Left lung (tissue), 14 donors: ENCODE data around the gene SLC6A7. TPM values are rescaled to one million over a fixed set of nuclear protein-coding genes. Genes with fewer than 3 reads are reported as not detected.
A peak's percentile ranks its signal among the peaks of the same experiment; 100 is the strongest.

Experiments
- ATAC-seq: fragments of 200-7000 bp; cut with Tn5 transposase; one replicate; pipeline ENCODE4 v1.9.1; 2020; ENCODE audit warnings: moderate library complexity
- DNase-seq, 4 donors: peaks; one replicate each; pipeline ENCODE4 v3.0.0-alpha.2; 2013 to 2020
- H3K27ac ChIP-seq, 2 donors: fragments of 200-600 bp; sonication (generic) in 1 of 2; one replicate each; pipeline versions ENCODE4 v1.5.0 to v1.8.0; 2020 to 2021
- H3K27me3 ChIP-seq, 2 donors: fragments of 200-600 bp; sonication (generic) in 1 of 2; one replicate each; pipeline versions ENCODE4 v1.5.0 to v1.8.0; 2020 to 2021
- H3K36me3 ChIP-seq, 2 donors: fragments of 200-600 bp; sonication (generic) in 1 of 2; one replicate each; pipeline versions ENCODE4 v1.5.0 to v1.8.0; 2020 to 2021
- H3K4me1 ChIP-seq, 2 donors: fragments of 200-600 bp; one replicate each; pipeline ENCODE4 v1.8.0; 2021
- H3K4me3 ChIP-seq, 2 donors: fragments of 200-600 bp; sonication (generic) in 1 of 2; one replicate each; pipeline versions ENCODE4 v1.5.0 to v1.8.0; 2020 to 2021; ENCODE audit warnings: mild to moderate bottlenecking in 1 of 2
- H3K9me3 ChIP-seq, 2 donors: fragments of 200-600 bp; sonication (generic) in 1 of 2; one replicate each; pipeline versions ENCODE4 v1.5.0 to v1.8.0; 2020 to 2021
- intact Hi-C, 2 donors: fragments of 100-400 bp; cut with DNase I; formaldehyde crosslinking; loops; one replicate each; pipeline versions ENCODE4 v1.11.2 to v1.14.2; 2022
- long read RNA-seq, 12 donors: library from polyadenylated mRNA in 2 of 12; unstranded in 2 of 12; transcript quantifications; one replicate each; pipeline ENCODE4 v2.0.0 and lab custom pipeline, GENCODE V29; 2019 to 2026
- polyA plus RNA-seq, 6 donors: library from polyadenylated mRNA; unstranded; fragments of 120-200 nt; gene quantifications; one replicate each; pipeline ENCODE4 v1.2.1, GENCODE V29; 2013; ENCODE audit not compliant: insufficient read length in 6 of 6
- total RNA-seq, 2 donors: library from RNA; stranded (reverse); fragmentation: NEBNext Ultra II Directional; extraction: Animal tissue kit (Norgen Biotek cat#: 25700); gene quantifications; one replicate each; pipeline ENCODE4 v1.2.1, GENCODE V29; 2021
- TF ChIP-seq, protein P1 (sequence below), 2 donors: fragments of 200-600 bp; sonication (generic) in 1 of 2; IDR thresholded peaks; one replicate each; pipeline versions ENCODE4 v1.5.0 to v1.8.0; 2021; ENCODE audit warnings: antibody characterized with exemption in 2 of 2
- donor health status: DM: no; HTN: yes; CAD: no.
- donor health status: DM: no; HTN: no; CAD: no.

Gene SLC6A7
- total RNA-seq: not detected
- polyA plus RNA-seq: under 1 TPM in 1 of 6 donors, not detected in 5; 0.13 TPM
- long read RNA-seq, donor 1: 0 reads
- long read RNA-seq, donor 2: 0 reads
- long read RNA-seq, donor 3: 0 reads
- long read RNA-seq, donor 4: 0 reads
- long read RNA-seq, donor 5: 0 reads
- long read RNA-seq, donor 6: 0 reads
- long read RNA-seq, donor 7: 0 reads
- long read RNA-seq, donor 8, partial matches to known transcripts: 19 of 19 reads
- long read RNA-seq, donor 8, other reads (novel, unspliced or antisense): 0 of 19 reads
- long read RNA-seq, donor 9: 0 reads
- long read RNA-seq, donor 10: 0 reads
- long read RNA-seq, donor 11, partial matches to known transcripts: 0 of 1 reads
- long read RNA-seq, donor 11, other reads (novel, unspliced or antisense): 0 of 1 reads
- long read RNA-seq, donor 12: 0 reads

DNA sequence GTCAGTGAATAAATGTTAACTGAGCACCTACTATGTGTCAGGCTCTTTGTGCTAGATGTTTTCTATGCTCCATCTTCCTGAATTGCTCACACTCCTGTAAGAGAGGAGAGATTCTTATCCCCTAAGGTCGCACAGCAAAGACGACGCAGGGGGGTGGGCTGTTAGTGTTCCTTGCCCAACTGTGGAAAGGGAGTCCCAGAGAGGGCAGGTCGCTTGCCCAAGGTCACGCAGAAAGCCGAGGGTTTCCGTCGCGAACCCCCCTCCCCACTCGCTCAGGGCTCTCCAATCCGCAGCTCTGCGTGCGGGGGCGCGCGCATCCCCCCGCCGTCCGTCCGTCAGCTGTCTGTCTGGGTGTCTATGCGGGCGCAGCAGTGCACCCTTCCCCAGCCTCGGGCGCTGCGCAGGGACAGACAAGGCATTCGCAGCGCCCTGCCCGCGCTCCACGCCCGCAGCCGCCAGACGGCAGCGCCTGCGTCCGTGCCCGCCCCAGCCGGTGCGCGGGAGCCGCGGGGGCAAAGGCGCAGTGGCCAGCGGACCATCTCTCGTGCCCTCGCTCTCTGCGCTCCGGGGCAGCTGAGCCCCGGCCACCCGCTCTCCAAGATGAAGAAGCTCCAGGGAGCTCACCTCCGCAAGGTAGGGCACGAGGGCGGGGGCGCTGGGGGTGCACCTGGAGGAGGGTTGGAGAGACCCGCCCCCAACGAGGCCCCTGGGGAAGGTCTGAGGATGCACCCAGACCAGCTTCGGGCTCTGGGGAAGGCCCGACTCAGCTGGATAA is at the start of gene SLC6A7:
Gene SLC6A7 (plus strand): TSS at position 335 of the 775 bp plus-strand sequence. CDS start 266 bp downstream, at position 601.
- H3K27ac ChIP-seq: no peak within 1 kb of the TSS
- H3K27me3 ChIP-seq: peaks cover 19 to 56% of the 10 kb centered on the region in 2 donors
- intact Hi-C loops: no loop called here

DNA sequence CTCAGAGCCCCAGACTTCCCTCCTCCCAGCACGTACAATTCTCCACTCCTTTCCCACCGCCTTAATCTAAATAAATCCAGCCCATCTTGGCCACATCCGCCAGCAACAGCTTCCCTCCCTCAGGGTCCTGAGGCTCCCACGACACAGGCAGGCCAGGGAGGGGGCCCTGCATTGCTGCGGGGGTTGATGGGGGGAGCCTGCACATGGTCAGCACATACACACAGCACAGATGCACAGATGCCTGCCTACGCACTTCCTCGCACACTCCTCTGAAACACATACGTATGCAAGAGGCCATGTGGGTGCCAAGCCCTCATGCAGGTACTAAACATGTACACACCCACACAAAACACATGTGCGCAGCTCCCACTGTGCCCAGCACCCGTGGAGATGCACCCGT is 49.0 kb upstream of the SLC6A7 start:
- Histone ChIP-seq H3K4me3 (no peak overlapping the region), H3K36me3 (no peaks in the 10 kb centered on the region), H3K27ac (peak overlapping the region; percentile 42 to 76), H3K27me3 (no peaks in the 10 kb centered on the region), H3K9me3 (no peaks in the 10 kb centered on the region), H3K4me1 (peaks cover 18 to 35% of the 10 kb centered on the region in 2 donors)
- ATAC-seq: no peak
- TF ChIP-seq, protein P1, sequence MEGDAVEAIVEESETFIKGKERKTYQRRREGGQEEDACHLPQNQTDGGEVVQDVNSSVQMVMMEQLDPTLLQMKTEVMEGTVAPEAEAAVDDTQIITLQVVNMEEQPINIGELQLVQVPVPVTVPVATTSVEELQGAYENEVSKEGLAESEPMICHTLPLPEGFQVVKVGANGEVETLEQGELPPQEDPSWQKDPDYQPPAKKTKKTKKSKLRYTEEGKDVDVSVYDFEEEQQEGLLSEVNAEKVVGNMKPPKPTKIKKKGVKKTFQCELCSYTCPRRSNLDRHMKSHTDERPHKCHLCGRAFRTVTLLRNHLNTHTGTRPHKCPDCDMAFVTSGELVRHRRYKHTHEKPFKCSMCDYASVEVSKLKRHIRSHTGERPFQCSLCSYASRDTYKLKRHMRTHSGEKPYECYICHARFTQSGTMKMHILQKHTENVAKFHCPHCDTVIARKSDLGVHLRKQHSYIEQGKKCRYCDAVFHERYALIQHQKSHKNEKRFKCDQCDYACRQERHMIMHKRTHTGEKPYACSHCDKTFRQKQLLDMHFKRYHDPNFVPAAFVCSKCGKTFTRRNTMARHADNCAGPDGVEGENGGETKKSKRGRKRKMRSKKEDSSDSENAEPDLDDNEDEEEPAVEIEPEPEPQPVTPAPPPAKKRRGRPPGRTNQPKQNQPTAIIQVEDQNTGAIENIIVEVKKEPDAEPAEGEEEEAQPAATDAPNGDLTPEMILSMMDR (IDR thresholded peaks at IDR 0.05): no peak
- DNase-seq: peak in 2 of 4 donors; percentile 62 to 87
- intact Hi-C loops: no loop called here

More for the DNA sequence above, at the start of gene SLC6A7:
- H3K4me3 ChIP-seq: no peak within 1 kb of the TSS
- no peaks in the 10 kb centered on the region for H3K36me3 ChIP-seq
- H3K4me1 ChIP-seq: peaks cover 0 to 7% of the 10 kb centered on the region in 2 donors
- DNase-seq: peak in 1 of 4 donors; percentile 58
- TF ChIP-seq, protein P1 (IDR thresholded peaks at IDR 0.05): no peak
- H3K9me3 ChIP-seq: no peaks in the 10 kb centered on the region
- no peak for ATAC-seq

DNA sequence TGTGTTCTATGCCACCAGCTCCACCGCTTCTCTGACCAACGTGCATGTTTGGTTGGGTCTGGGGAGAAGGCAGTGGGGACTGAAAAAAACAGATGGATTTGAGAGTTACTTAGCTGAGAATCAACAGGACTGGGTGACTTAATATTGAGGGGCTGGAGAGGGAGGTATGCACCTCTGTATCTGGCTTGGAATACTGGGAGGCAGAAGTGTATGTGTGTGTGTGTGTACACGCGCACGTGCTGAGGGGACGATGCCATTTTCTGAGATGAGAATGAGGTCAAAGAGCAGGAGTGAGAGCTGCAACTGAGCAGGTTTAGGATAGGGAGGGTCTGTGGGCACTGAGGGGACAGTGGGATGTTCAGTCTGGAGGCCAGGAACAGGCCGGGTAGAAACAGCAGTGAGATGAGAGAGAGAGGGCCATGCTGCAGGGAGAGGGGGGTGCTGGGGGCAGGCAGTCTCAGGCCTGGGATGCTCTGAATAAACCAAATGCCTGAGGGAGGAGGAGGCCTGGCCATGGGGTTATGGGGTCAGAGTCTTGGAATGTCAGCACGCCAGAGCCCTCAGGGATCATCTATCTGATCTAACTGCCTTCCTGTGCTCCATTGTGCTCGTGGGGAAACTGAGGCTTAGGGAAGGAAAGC is 48.2 kb upstream of the SLC6A7 start:
- peaks cover 22 to 35% of the 10 kb centered on the region in 2 donors for H3K4me1 ChIP-seq

DNA sequence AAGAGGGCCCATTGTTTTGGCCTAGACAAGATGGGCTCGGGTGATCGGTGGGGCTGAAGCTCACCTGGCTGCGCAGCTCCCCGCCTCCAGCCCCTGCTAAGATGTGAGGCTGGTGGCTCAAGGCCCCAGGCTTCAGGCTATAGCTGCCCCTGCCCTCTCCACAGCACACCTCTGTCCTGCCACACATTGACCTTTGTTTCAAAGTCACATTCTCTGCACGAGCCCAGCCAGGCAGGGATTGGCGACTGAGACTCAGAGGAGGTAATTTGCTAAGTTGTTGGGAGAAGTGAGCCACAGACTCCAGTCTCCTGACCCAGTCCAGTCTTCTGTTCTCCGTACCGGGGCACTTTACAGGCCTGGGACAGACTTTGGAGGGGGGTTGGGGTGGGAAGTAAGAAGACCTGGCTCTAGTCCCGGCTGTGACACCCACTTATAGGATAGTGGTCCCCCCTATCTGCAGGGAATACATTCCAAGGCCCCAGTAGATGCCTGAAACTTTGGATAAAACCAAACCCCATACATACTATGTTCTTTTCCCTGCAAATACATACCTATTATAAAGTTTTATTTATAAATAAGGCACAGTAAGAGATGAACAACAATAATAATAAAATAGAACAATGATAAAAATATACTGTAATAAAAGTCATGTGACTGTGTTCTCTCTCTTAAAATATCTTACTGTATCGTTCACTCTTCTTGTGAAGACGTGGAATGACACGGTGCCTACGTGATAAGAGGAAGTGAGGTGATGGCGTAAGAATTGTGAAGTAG is 47.5 kb upstream of the SLC6A7 start:
- ATAC-seq (no peak), DNase-seq (no peak)

More for the DNA sequence above, 48.2 kb upstream of the SLC6A7 start:
- ATAC-seq (no peak), DNase-seq (no peak)
- Histone ChIP-seq H3K9me3 (no peaks in the 10 kb centered on the region), H3K4me3 (no peak overlapping the region), H3K36me3 (no peaks in the 10 kb centered on the region), H3K27ac (peak overlapping the region; percentile 42 to 76), H3K27me3 (no peaks in the 10 kb centered on the region)
- intact Hi-C loops: no loop called here
- TF ChIP-seq, protein P1 (IDR thresholded peaks at IDR 0.05): no peak

More for the DNA sequence above, 47.5 kb upstream of the SLC6A7 start:
- H3K4me3 ChIP-seq: no peak overlapping the region
- intact Hi-C loops: no loop called here
- H3K4me1 ChIP-seq: peaks cover 20 to 31% of the 10 kb centered on the region in 2 donors
- H3K27ac ChIP-seq: peak overlapping the region in 1 of 2 donors; percentile 76
- H3K9me3 ChIP-seq: no peaks in the 10 kb centered on the region
- no peaks in the 10 kb centered on the region for H3K36me3 ChIP-seq
- no peaks in the 10 kb centered on the region for H3K27me3 ChIP-seq
- TF ChIP-seq, protein P1 (IDR thresholded peaks at IDR 0.05): no peak
